Activated T-helper 1 cell treated with anti-CD3 and anti-CD28 coated beads, Interleukin-12 subunit alpha, Interleukin-12 subunit beta, Interleukin-2, Interleukin-4 antibody, amounts not matched to agents 30 ng/mL and 10 ng/mL and 1 ng/mL, durations not matched to agents 14 hours and 24 hours and 36 hours (primary cell): ENCODE data around the gene FCGR2B. TPM values are rescaled to one million over a fixed set of nuclear protein-coding genes. Genes with fewer than 3 reads are reported as not detected.
"Not testable (repeated sequence)": the region's sequence is repeated elsewhere in the genome, so short reads cannot be mapped to it uniquely, and the experiment has no call there.

Experiments used
- DNase-seq: peaks from one replicate; pipeline ENCODE4 v3.0.0; 2021; ENCODE audit warnings: low spot score
- H3K27ac Mint-ChIP-seq: one replicate; pipeline ENCODE4 v1.8.0; 2021; ENCODE audit warnings: mild to moderate bottlenecking, mixed read lengths
- H3K27me3 Mint-ChIP-seq: one replicate; pipeline ENCODE4 v1.8.0; 2022; ENCODE audit warnings: mild to moderate bottlenecking, moderate library complexity, mixed read lengths; ENCODE audit not compliant: insufficient read depth
- H3K36me3 Mint-ChIP-seq: one replicate; pipeline ENCODE4 v1.8.0; 2021; ENCODE audit warnings: low read depth, mixed read lengths
- H3K4me1 Mint-ChIP-seq: one replicate; pipeline ENCODE4 v1.8.0; 2021; ENCODE audit warnings: low read depth, mixed read lengths
- H3K4me3 Mint-ChIP-seq: one replicate; pipeline ENCODE4 v1.8.0; 2021; ENCODE audit warnings: mild to moderate bottlenecking, moderate library complexity, mixed read lengths
- H3K9me3 Mint-ChIP-seq: one replicate; pipeline ENCODE4 v1.8.0; 2021; ENCODE audit warnings: mixed read lengths
- intact Hi-C: fragments of 100-400 bp; cut with micrococcal nuclease; formaldehyde crosslinking; loops from one replicate; pipeline ENCODE4 v1.15.1; 2024
- total RNA-seq: library from RNA; stranded (reverse); gene quantifications from 2 replicates; pipeline ENCODE4 v1.2.3, GENCODE V29; 2022

Gene FCGR2B
- total RNA-seq, 1 donor from 2014 or later: not detected

DNA sequence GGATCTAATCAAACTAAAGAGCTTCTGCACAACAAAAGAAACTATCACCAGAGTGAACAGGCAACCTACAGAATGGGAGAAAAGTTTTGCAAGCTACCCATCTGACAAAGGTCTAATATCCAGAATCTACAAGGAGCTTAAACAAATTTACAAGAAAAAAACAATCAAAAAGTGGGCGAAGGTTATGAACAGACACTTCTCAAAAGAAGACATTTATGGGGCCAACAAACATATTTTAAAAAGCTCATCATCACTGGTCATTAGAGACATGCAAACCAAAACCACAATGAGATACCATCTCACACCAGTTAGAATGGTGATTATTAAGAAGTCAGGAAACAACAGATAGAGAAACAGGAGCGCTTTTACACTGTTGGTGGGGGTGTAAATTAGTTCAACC is 35.4 kb downstream of the FCGR2B start:
- intact Hi-C loops, H3K4me3 Mint-ChIP-seq, H3K36me3 Mint-ChIP-seq, H3K27ac Mint-ChIP-seq, H3K4me1 Mint-ChIP-seq, DNase-seq: not testable (repeated sequence)
- Mint-ChIP-seq H3K27me3 (peaks cover 42% of the 10 kb centered on the region), H3K9me3 (peaks cover 10% of the 10 kb centered on the region)

- Mint-ChIP-seq H3K9me3 (no peaks in the 10 kb centered on the region), H3K27ac (no peak overlapping the region), H3K4me1 (no peaks in the 10 kb centered on the region), H3K4me3 (no peak overlapping the region), H3K27me3 (peaks cover 29% of the 10 kb centered on the region), H3K36me3 (no peaks in the 10 kb centered on the region)
- DNase-seq: no peak
- intact Hi-C loops: no loop called here
Measured at GRCh38 chr1:161702250-161702649, 39.3 kb downstream of the FCGR2B start.

GRCh38 chr1:161705537-161705936 is 42.6 kb downstream of the FCGR2B start:
- no peaks in the 10 kb centered on the region for H3K4me1 Mint-ChIP-seq
- peaks cover 18% of the 10 kb centered on the region for H3K27me3 Mint-ChIP-seq
- H3K27ac Mint-ChIP-seq: no peak overlapping the region
- intact Hi-C loops: no loop called here
- no peaks in the 10 kb centered on the region for H3K9me3 Mint-ChIP-seq
- DNase-seq: no peak
- no peaks in the 10 kb centered on the region for H3K36me3 Mint-ChIP-seq
- no peak overlapping the region for H3K4me3 Mint-ChIP-seq

GRCh38 chr1:161706113-161706481 is 43.2 kb downstream of the FCGR2B start:
- H3K9me3 Mint-ChIP-seq: no peaks in the 10 kb centered on the region
- no peaks in the 10 kb centered on the region for H3K4me1 Mint-ChIP-seq
- H3K4me3 Mint-ChIP-seq: no peak overlapping the region
- no peak for DNase-seq
- H3K27me3 Mint-ChIP-seq: peaks cover 17% of the 10 kb centered on the region
- no peak overlapping the region for H3K27ac Mint-ChIP-seq
- H3K36me3 Mint-ChIP-seq: no peaks in the 10 kb centered on the region
- intact Hi-C loops: no loop called here

- peaks cover 17% of the 10 kb centered on the region for H3K27me3 Mint-ChIP-seq
- H3K36me3 Mint-ChIP-seq: no peaks in the 10 kb centered on the region
- H3K27ac Mint-ChIP-seq: no peak within 1 kb of the TSS
- H3K9me3 Mint-ChIP-seq: no peaks in the 10 kb centered on the region
- no peak for DNase-seq
- H3K4me3 Mint-ChIP-seq: no peak within 1 kb of the TSS
- intact Hi-C loops: no loop called here
- H3K4me1 Mint-ChIP-seq: no peaks in the 10 kb centered on the region
Measured at GRCh38 chr1:161706482-161707347, 43.8 kb downstream of the FCGR2B start, which contains the start of gene FCRLA. FCRLA (plus strand) TSS chr1:161707229; CDS start chr1:161707265, 36 bp downstream.

- no peak overlapping the region for H3K4me3 Mint-ChIP-seq
- DNase-seq: no peak
- H3K36me3 Mint-ChIP-seq: no peaks in the 10 kb centered on the region
- H3K27me3 Mint-ChIP-seq: peaks cover 17% of the 10 kb centered on the region
- no peak overlapping the region for H3K27ac Mint-ChIP-seq
- no peaks in the 10 kb centered on the region for H3K9me3 Mint-ChIP-seq
- intact Hi-C loops: no loop called here
- no peaks in the 10 kb centered on the region for H3K4me1 Mint-ChIP-seq
Measured at GRCh38 chr1:161707503-161707902, 44.6 kb downstream of the FCGR2B start.

DNA sequence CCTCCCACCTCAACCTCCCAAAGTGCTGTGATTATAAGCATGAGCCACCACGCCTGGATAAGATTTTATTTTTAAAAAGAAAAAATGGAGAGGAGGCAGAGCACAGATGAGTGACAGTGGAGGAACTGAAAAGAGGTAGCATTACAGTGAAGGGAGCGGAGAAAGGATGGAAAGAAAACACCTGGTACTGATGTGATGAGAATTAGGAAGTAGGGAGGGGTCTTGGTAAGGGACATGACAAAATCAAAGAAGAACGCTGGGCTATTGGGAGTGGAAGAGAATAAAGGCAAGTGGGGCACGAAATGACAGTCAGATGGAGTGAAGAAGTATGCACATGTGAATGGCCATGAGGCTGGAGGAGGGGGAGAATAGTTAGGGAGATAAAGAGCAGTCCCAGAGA is 46.4 kb downstream of the FCGR2B start:
- H3K36me3 Mint-ChIP-seq: no peaks in the 10 kb centered on the region
- H3K4me1 Mint-ChIP-seq: no peaks in the 10 kb centered on the region
- H3K27me3 Mint-ChIP-seq: peaks cover 9% of the 10 kb centered on the region
- intact Hi-C loops: no loop called here
- no peaks in the 10 kb centered on the region for H3K9me3 Mint-ChIP-seq
- no peak for DNase-seq
- H3K27ac Mint-ChIP-seq: no peak overlapping the region
- H3K4me3 Mint-ChIP-seq: no peak overlapping the region

GRCh38 chr1:161710560-161710959 is 47.6 kb downstream of the FCGR2B start:
- H3K27me3 Mint-ChIP-seq: peaks cover 16% of the 10 kb centered on the region
- H3K27ac Mint-ChIP-seq: no peak overlapping the region
- no peak overlapping the region for H3K4me3 Mint-ChIP-seq
- no peaks in the 10 kb centered on the region for H3K36me3 Mint-ChIP-seq
- intact Hi-C loops: no loop called here
- H3K4me1 Mint-ChIP-seq: no peaks in the 10 kb centered on the region
- no peak for DNase-seq
- no peaks in the 10 kb centered on the region for H3K9me3 Mint-ChIP-seq

GRCh38 chr1:161718559-161719324 is 55.8 kb downstream of the FCGR2B start:
- H3K27me3 Mint-ChIP-seq: peaks cover 67% of the 10 kb centered on the region
- no peaks in the 10 kb centered on the region for H3K36me3 Mint-ChIP-seq

GRCh38 chr1:161719325-161719611 is 56.3 kb downstream of the FCGR2B start:
- intact Hi-C loops: no loop called here
- Mint-ChIP-seq H3K9me3 (no peaks in the 10 kb centered on the region), H3K27me3 (peaks cover 70% of the 10 kb centered on the region), H3K36me3 (no peaks in the 10 kb centered on the region), H3K4me3 (no peak overlapping the region), H3K27ac (no peak overlapping the region), H3K4me1 (peaks cover 13% of the 10 kb centered on the region)
- no peak for DNase-seq

More at GRCh38 chr1:161718559-161719324, 55.8 kb downstream of the FCGR2B start:
- Mint-ChIP-seq H3K27ac (no peak overlapping the region), H3K9me3 (no peaks in the 10 kb centered on the region), H3K4me1 (peaks cover 13% of the 10 kb centered on the region), H3K4me3 (no peak overlapping the region)
- DNase-seq: no peak
- intact Hi-C loops: no loop called here

- Mint-ChIP-seq H3K9me3 (no peaks in the 10 kb centered on the region), H3K36me3 (no peaks in the 10 kb centered on the region), H3K4me1 (peaks cover 15% of the 10 kb centered on the region), H3K27me3 (peaks cover 74% of the 10 kb centered on the region), H3K4me3 (no peak overlapping the region), H3K27ac (no peak overlapping the region)
- no peak for DNase-seq
- intact Hi-C loops: no loop called here
Measured at GRCh38 chr1:161720422-161720821, 57.5 kb downstream of the FCGR2B start.

GRCh38 chr1:161720956-161721737 is 58.2 kb downstream of the FCGR2B start, which contains the start of gene FCRLB:
FCRLB (plus strand) TSS chr1:161721544; CDS start chr1:161722673, 1,129 bp downstream.
- Mint-ChIP-seq H3K27ac (no peak within 1 kb of the TSS), H3K4me3 (no peak within 1 kb of the TSS)

More at GRCh38 chr1:161720956-161721737, 58.2 kb downstream of the FCGR2B start, which contains the start of gene FCRLB:
- H3K36me3 Mint-ChIP-seq: peaks cover 3% of the 10 kb centered on the region
- no peaks in the 10 kb centered on the region for H3K9me3 Mint-ChIP-seq
- no peak for DNase-seq
- H3K4me1 Mint-ChIP-seq: peaks cover 23% of the 10 kb centered on the region
- intact Hi-C loops: no loop called here
- H3K27me3 Mint-ChIP-seq: peaks cover 75% of the 10 kb centered on the region
